CD8-positive, alpha-beta memory T cell (primary cell): Measurements from ENCODE around the gene SDHAF3. TPM values are rescaled to one million over a fixed set of nuclear protein-coding genes. Genes with fewer than 3 reads are reported as not detected.
A peak's percentile ranks its signal among the peaks of the same experiment; 100 is the strongest.
"Not testable (repeated sequence)": the region's sequence is repeated elsewhere in the genome, so short reads cannot be mapped to it uniquely, and the experiment has no call there.

ENCODE experiments used
- CTCF ChIA-PET: fragments of 350-600 bp; sonication (Branson Sonifier 250); formaldehyde crosslinking; loops from one replicate; lab custom pipeline; 2021; ENCODE audit warnings: antibody characterized with exemption; lab: Charles Lee
- POLR2A ChIA-PET: fragments of 350-600 bp; sonication (Branson Sonifier 250); formaldehyde crosslinking; loops from one replicate; lab custom pipeline; 2021; ENCODE audit warnings: antibody characterized with exemption; lab: Charles Lee
- DNase-seq, 5 donors: peaks; one replicate each; pipeline versions ENCODE4 v3.0.0 to v3.0.0-alpha.2; 2020 to 2022; ENCODE audit warnings: mixed read lengths in 1 of 5
- H3K27ac ChIP-seq: one replicate; pipeline ENCODE4 v1.7.0; 2013; ENCODE audit warnings: low read depth, mild to moderate bottlenecking, low read length, moderate library complexity
- H3K27me3 ChIP-seq: 2 replicates; pipeline ENCODE4 v1.7.0; 2013; ENCODE audit warnings: low read length, mild to moderate bottlenecking; ENCODE audit not compliant: insufficient read depth, poor library complexity, severe bottlenecking
- H3K36me3 ChIP-seq: 2 replicates; pipeline ENCODE4 v1.7.0; 2013; ENCODE audit warnings: mild to moderate bottlenecking, low read length, moderate library complexity; ENCODE audit not compliant: insufficient read depth
- H3K4me1 ChIP-seq: 2 replicates; pipeline ENCODE4 v1.7.0; 2013; ENCODE audit warnings: mild to moderate bottlenecking, low read length, moderate library complexity; ENCODE audit not compliant: insufficient read depth
- H3K4me3 ChIP-seq: 2 replicates; pipeline ENCODE4 v1.7.0; 2013; ENCODE audit warnings: mild to moderate bottlenecking, low read length
- H3K9me3 ChIP-seq: 2 replicates; pipeline ENCODE4 v1.7.0; 2013; ENCODE audit warnings: mild to moderate bottlenecking, low read length
- H3K27ac Mint-ChIP-seq, 8 donors: one replicate each; pipeline ENCODE4 v1.8.0; 2020 to 2021; ENCODE audit warnings: mixed read lengths in 8 of 8, mild to moderate bottlenecking in 6 of 8, inconsistent platforms in 3 of 8, moderate library complexity in 3 of 8
- H3K27me3 Mint-ChIP-seq, 2 donors: one replicate each; pipeline ENCODE4 v1.8.0; 2020 to 2021; ENCODE audit warnings: mixed read lengths in 2 of 2, mild to moderate bottlenecking in 1 of 2, moderate library complexity in 1 of 2
- H3K36me3 Mint-ChIP-seq, 3 donors: one replicate each; pipeline ENCODE4 v1.8.0; 2020 to 2021; ENCODE audit warnings: mixed read lengths in 3 of 3, inconsistent platforms in 1 of 3, mild to moderate bottlenecking in 1 of 3
- H3K4me1 Mint-ChIP-seq, 3 donors: one replicate each; pipeline ENCODE4 v1.8.0; 2020 to 2021; ENCODE audit warnings: mixed read lengths in 3 of 3, inconsistent platforms in 1 of 3, mild to moderate bottlenecking in 1 of 3
- H3K4me3 Mint-ChIP-seq, 7 donors: one replicate each; pipeline ENCODE4 v1.8.0; 2020 to 2021; ENCODE audit warnings: mixed read lengths in 7 of 7, mild to moderate bottlenecking in 6 of 7, moderate library complexity in 4 of 7, inconsistent platforms in 2 of 7
- H3K9me3 Mint-ChIP-seq, 5 donors: one replicate each; pipeline ENCODE4 v1.8.0; 2020 to 2022; ENCODE audit warnings: mixed read lengths in 5 of 5, mild to moderate bottlenecking in 3 of 5, moderate library complexity in 2 of 5, inconsistent platforms in 1 of 5
- polyA plus RNA-seq: library from polyadenylated mRNA; unstranded; fragments of 300-500 nt; fragmentation: Illumina TruSeq; gene quantifications from one replicate; pipeline ENCODE4 v1.2.3, GENCODE V29; 2021
- total RNA-seq, 2 experiments: library from RNA; stranded (reverse); gene quantifications; one replicate each; pipeline ENCODE4 v1.2.3, GENCODE V29; 2021

The SDHAF3 gene
- total and polyA plus RNA-seq, 3 experiments from 2014 or later, result 35.5 to 47.6 (median 36.3) TPM

GRCh38 chr7:97117035-97117371 is 495 bp upstream of the SDHAF3 start:
- Mint-ChIP-seq H3K27me3 (no peaks in the 10 kb centered on the region), H3K4me3 (peak overlapping the region; percentile 90 to 96 (median 93)), H3K36me3 (peaks cover 0 to 6% (median under 1%) of the 10 kb centered on the region in 3 donors), H3K27ac (peak overlapping the region; percentile 92 to 97 (median 94)), H3K9me3 (no peaks in the 10 kb centered on the region), H3K4me1 (peaks cover 32 to 59% (median 47%) of the 10 kb centered on the region in 3 donors)
- Histone ChIP-seq H3K27ac (peak overlapping the region; percentile 81), H3K36me3 (no peaks in the 10 kb centered on the region), H3K9me3 (no peaks in the 10 kb centered on the region), H3K4me1 (peaks cover 21% of the 10 kb centered on the region), H3K27me3 (no peaks in the 10 kb centered on the region), H3K4me3 (peak overlapping the region; percentile 47)
- ChIA-PET CTCF (interaction anchor here (0.6 to 3.1 kb wide), 4 partner anchors 11 to 1231 kb away, joined by 3 to 10 read pairs (median 4); no protein-coding TSS in a partner anchor), POLR2A (interaction anchor here (0.9 kb wide), 1 partner anchor 854 kb away, joined by 3 read pairs; no protein-coding TSS in a partner anchor)
- DNase-seq, result no peak

DNA sequence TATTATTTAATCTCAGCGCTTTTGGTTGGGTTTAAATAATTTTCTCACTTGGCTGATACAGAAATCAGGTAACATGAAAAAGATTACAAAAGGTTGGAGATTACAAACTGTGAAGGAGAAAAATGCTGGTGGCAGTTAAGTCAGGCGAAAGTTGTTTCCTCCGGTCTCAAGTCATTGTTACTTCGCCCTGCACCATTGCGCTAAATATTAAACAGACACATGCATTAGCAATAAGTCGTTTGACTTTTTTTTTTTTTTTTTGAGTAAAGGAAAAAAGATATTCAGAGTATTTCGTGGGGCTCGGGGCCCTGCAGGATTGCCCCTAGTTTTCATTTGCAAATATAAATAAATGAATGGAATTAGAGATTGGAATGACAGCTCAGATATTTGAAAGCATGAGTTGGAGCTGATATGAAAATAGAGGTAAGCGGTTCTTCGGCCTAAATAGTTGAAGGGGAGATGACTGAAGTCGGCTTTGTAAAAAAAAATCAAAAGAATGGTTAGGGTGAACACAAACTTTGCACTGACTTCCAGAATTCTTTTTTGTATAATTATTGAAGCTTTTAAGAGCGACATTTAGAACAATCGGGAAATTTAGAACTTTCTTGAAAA is 914 bp downstream of the SDHAF3 start:
- H3K36me3 Mint-ChIP-seq, result peaks cover 0 to 6% (median 5%) of the 10 kb centered on the region in 3 donors
- H3K4me3 Mint-ChIP-seq, result peak overlapping the region; percentile 90 to 96 (median 93)
- H3K27me3 ChIP-seq, result no peaks in the 10 kb centered on the region
- H3K9me3 Mint-ChIP-seq, result no peaks in the 10 kb centered on the region
- POLR2A ChIA-PET, result no interaction called here
- DNase-seq, result peak in 2 of 5 donors; percentile 0 to 4
- peak overlapping the region; percentile 5 for H3K27ac ChIP-seq
- CTCF ChIA-PET, result interaction anchor here (1.0 kb wide), 1 partner anchor 1642 kb away, joined by 3 read pairs; no protein-coding TSS in a partner anchor
- peaks cover 32 to 66% (median 47%) of the 10 kb centered on the region in 3 donors for H3K4me1 Mint-ChIP-seq
- H3K27me3 Mint-ChIP-seq, result no peaks in the 10 kb centered on the region
- H3K27ac Mint-ChIP-seq, result peak overlapping the region; percentile 9 to 96 (median 92)
- H3K9me3 ChIP-seq, result no peaks in the 10 kb centered on the region
- peak overlapping the region; percentile 94 for H3K4me3 ChIP-seq
- no peaks in the 10 kb centered on the region for H3K36me3 ChIP-seq
- peaks cover 21% of the 10 kb centered on the region for H3K4me1 ChIP-seq

DNA sequence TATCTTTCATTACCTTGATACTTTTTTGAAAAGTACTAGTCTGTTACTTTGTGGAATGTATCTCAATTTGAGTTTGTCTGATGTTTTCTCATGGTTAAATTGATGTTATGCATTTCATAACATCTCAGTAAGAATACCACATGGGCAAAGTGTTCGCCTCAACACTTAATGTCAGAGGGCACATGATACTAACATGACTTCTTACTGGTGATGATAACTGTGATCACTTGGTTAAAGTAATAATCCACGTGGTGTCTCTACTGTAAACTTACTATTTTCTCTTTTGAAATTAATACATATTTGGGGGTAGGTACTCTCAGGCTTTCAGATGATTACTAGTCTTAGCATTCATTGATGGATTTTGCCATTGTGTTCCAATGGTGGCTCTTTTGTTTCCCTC is 2.2 kb downstream of the SDHAF3 start:
- peak overlapping the region in 1 of 8 donors; percentile 19 for H3K27ac Mint-ChIP-seq
- no peaks in the 10 kb centered on the region for H3K9me3 ChIP-seq
- peak overlapping the region in 4 of 7 donors; percentile 7 to 68 (median 49) for H3K4me3 Mint-ChIP-seq
- peaks cover 34 to 66% (median 50%) of the 10 kb centered on the region in 3 donors for H3K4me1 Mint-ChIP-seq
- H3K27ac ChIP-seq, result no peak overlapping the region
- H3K9me3 Mint-ChIP-seq, result no peaks in the 10 kb centered on the region
- no peaks in the 10 kb centered on the region for H3K36me3 ChIP-seq
- H3K27me3 Mint-ChIP-seq, result no peaks in the 10 kb centered on the region
- no peak overlapping the region for H3K4me3 ChIP-seq
- peaks cover 6 to 8% (median 8%) of the 10 kb centered on the region in 3 donors for H3K36me3 Mint-ChIP-seq
- H3K4me1 ChIP-seq, result peaks cover 21% of the 10 kb centered on the region
- DNase-seq, result no peak
- CTCF ChIA-PET, result no interaction called here
- POLR2A ChIA-PET, result no interaction called here
- no peaks in the 10 kb centered on the region for H3K27me3 ChIP-seq

- no peaks in the 10 kb centered on the region for H3K9me3 ChIP-seq
- H3K4me3 ChIP-seq, result no peak overlapping the region
- no peaks in the 10 kb centered on the region for H3K36me3 ChIP-seq
- H3K27ac ChIP-seq, result peak overlapping the region; percentile 21
- Mint-ChIP-seq H3K27ac (no peak overlapping the region), H3K36me3 (peaks cover 10 to 20% (median 10%) of the 10 kb centered on the region in 3 donors), H3K9me3 (peaks cover 0 to 6% (median 3%) of the 10 kb centered on the region in 5 donors), H3K4me3 (no peak overlapping the region), H3K27me3 (no peaks in the 10 kb centered on the region), H3K4me1 (peaks cover 35 to 64% (median 55%) of the 10 kb centered on the region in 3 donors)
- H3K4me1 ChIP-seq, result peaks cover 21% of the 10 kb centered on the region
- no peaks in the 10 kb centered on the region for H3K27me3 ChIP-seq
- no peak for DNase-seq
- ChIA-PET CTCF (no interaction called here), POLR2A (no interaction called here)
Observed at GRCh38 chr7:97120713-97121457, 3.4 kb downstream of the SDHAF3 start.

DNA sequence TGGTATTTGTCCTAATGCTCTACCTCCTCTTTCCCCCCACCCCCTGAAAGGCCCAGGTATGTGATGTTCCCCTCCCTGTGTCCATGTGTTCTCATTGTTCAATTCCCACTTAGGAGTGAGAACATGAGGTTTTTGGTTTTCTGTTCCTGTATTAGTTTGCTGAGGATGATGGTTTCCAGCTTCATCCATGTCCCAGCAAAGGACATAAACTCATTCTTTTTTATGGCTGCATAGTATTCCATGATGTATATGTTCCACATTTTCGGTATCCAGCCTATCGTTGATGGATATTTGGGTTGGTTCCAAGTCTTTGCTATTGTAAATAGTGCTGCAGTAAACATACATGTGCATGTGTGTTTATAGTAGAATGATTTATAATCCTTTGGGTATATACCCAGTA is 5.6 kb downstream of the SDHAF3 start:
- POLR2A ChIA-PET, H3K9me3 ChIP-seq, H3K4me3 ChIP-seq, H3K36me3 ChIP-seq, H3K27ac ChIP-seq, CTCF ChIA-PET, H3K9me3 Mint-ChIP-seq, DNase-seq, H3K4me3 Mint-ChIP-seq, H3K27me3 Mint-ChIP-seq, H3K27me3 ChIP-seq, H3K27ac Mint-ChIP-seq: not testable (repeated sequence)
- H3K4me1 ChIP-seq, result peaks cover 15% of the 10 kb centered on the region
- Mint-ChIP-seq H3K36me3 (peaks cover 10 to 30% (median 10%) of the 10 kb centered on the region in 3 donors), H3K4me1 (peaks cover 26 to 52% (median 45%) of the 10 kb centered on the region in 3 donors)

DNA sequence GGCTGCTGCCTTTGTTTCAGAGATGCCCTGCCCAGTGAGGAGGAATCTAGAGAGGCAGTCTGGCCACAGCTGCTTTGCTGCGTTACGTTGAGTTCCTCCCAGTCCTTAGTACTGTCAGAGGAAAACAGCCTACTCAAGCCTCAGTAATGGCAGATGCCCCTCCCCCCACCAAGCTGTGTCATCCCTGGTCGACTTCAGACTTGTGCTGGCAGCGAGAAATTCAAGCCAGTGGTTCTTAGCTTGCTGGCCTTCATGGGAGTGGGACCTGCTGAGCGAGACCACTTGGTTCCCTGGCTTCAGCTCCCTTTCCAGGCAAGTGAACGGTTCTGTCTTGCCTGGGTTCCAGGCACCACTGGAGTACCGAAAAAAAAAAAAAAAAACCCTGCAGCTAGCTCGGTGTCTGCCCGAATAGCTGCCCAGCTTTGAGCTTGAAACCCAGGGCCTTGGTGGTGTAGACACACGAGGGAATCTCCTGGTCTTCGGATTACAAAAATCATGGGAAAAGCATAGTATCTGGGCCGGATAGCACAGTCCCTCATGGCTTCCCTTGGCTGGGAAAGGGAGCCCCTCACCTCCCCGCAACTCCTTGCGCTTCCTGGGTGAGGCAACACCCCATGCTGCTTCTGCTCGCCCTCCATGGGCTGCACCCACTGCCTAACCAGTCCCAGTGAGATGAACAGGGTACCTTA is 9.1 kb downstream of the SDHAF3 start:
- Histone ChIP-seq H3K4me3 (no peak overlapping the region), H3K9me3 (no peaks in the 10 kb centered on the region), H3K27me3 (no peaks in the 10 kb centered on the region), H3K4me1 (no peaks in the 10 kb centered on the region), H3K36me3 (no peaks in the 10 kb centered on the region), H3K27ac (peak overlapping the region; percentile 47)
- ChIA-PET POLR2A (no interaction called here), CTCF (no interaction called here)
- peaks cover 11 to 38% (median 22%) of the 10 kb centered on the region in 3 donors for H3K4me1 Mint-ChIP-seq
- no peak overlapping the region for H3K4me3 Mint-ChIP-seq
- no peak overlapping the region for H3K27ac Mint-ChIP-seq
- H3K36me3 Mint-ChIP-seq, result peaks cover 10 to 30% (median 10%) of the 10 kb centered on the region in 3 donors
- peaks cover 0 to 6% (median 3%) of the 10 kb centered on the region in 5 donors for H3K9me3 Mint-ChIP-seq
- DNase-seq, result no peak
- no peaks in the 10 kb centered on the region for H3K27me3 Mint-ChIP-seq

- peaks cover 6 to 29% (median 10%) of the 10 kb centered on the region in 3 donors for H3K36me3 Mint-ChIP-seq
- no peaks in the 10 kb centered on the region for H3K9me3 ChIP-seq
- no peak overlapping the region for H3K27ac Mint-ChIP-seq
- POLR2A ChIA-PET, result no interaction called here
- CTCF ChIA-PET, result no interaction called here
- H3K27me3 Mint-ChIP-seq, result no peaks in the 10 kb centered on the region
- no peak for DNase-seq
- H3K36me3 ChIP-seq, result no peaks in the 10 kb centered on the region
- H3K4me3 ChIP-seq, result no peak overlapping the region
- H3K4me1 Mint-ChIP-seq, result peaks cover 11 to 38% (median 16%) of the 10 kb centered on the region in 3 donors
- H3K4me3 Mint-ChIP-seq, result no peak overlapping the region
- H3K27me3 ChIP-seq, result no peaks in the 10 kb centered on the region
- H3K9me3 Mint-ChIP-seq, result peaks cover 0 to 6% (median 3%) of the 10 kb centered on the region in 5 donors
- H3K27ac ChIP-seq, result no peak overlapping the region
- H3K4me1 ChIP-seq, result no peaks in the 10 kb centered on the region
Observed at GRCh38 chr7:97128736-97129135, 11.2 kb downstream of the SDHAF3 start.
